ENCODE results near the gene RNF130.
"Not testable (repeated sequence)": the region's sequence is repeated elsewhere in the genome, so short reads cannot be mapped to it uniquely, and the experiment has no call there.

Gene RNF130

GRCh38 chr5:180053061-180053602 lies 18.4 kb downstream of the RNF130 start:
- no peak for DNase-seq

GRCh38 chr5:180052211-180052818 lies 19.2 kb downstream of the RNF130 start:
- no peak for DNase-seq

- DNase-seq = no peak
Measured at GRCh38 chr5:180050121-180050940, 21.2 kb downstream of the RNF130 start.

GRCh38 chr5:180049185-180049548 lies 22.4 kb downstream of the RNF130 start:
- no peak for DNase-seq

- no peak for DNase-seq
Measured at GRCh38 chr5:180047667-180048066, 23.9 kb downstream of the RNF130 start.

- DNase-seq = no peak
Measured at GRCh38 chr5:180046656-180047055, 24.9 kb downstream of the RNF130 start.

- no peak for DNase-seq
Measured at GRCh38 chr5:180045889-180046499, 25.6 kb downstream of the RNF130 start.

- no peak for DNase-seq
Measured at GRCh38 chr5:180043377-180043776, 28.2 kb downstream of the RNF130 start.

- no peak for DNase-seq
Measured at GRCh38 chr5:180041301-180042274, 30.0 kb downstream of the RNF130 start.

GRCh38 chr5:180040287-180041214 lies 31.0 kb downstream of the RNF130 start:
- no peak for DNase-seq

GRCh38 chr5:180035206-180035931 lies 36.2 kb downstream of the RNF130 start:
- no peak for DNase-seq

- no peak for DNase-seq
Measured at GRCh38 chr5:180034564-180034963, 37.0 kb downstream of the RNF130 start.

- no peak for DNase-seq
Measured at GRCh38 chr5:180027459-180028089, 44.0 kb downstream of the RNF130 start.

- DNase-seq = no peak
Measured at GRCh38 chr5:180026734-180027458, 44.7 kb downstream of the RNF130 start.

GRCh38 chr5:180026320-180026719 lies 45.2 kb downstream of the RNF130 start:
- no peak for DNase-seq

GRCh38 chr5:180021900-180022299 lies 49.7 kb downstream of the RNF130 start:
- no peak for DNase-seq

GRCh38 chr5:180020176-180020575 lies 51.4 kb downstream of the RNF130 start:
- DNase-seq = no peak

GRCh38 chr5:180018347-180019060 lies 53.1 kb downstream of the RNF130 start:
- DNase-seq = no peak

- not testable (repeated sequence) for DNase-seq
Measured at GRCh38 chr5:180015523-180015922, 56.0 kb downstream of the RNF130 start.
